PC-3 (cell line): ENCODE data around the gene AHCTF1. TPM values are rescaled to one million over a fixed set of nuclear protein-coding genes. Genes with fewer than 3 reads are reported as not detected.
"Not testable (repeated sequence)": the region's sequence is repeated elsewhere in the genome, so short reads cannot be mapped to it uniquely, and the experiment has no call there.

ENCODE experiments used
- ATAC-seq: fragments of 200-7000 bp; cut with Tn5 transposase; 2 replicates; pipeline ENCODE4 v1.9.1; 2020; ENCODE audit warnings: mild to moderate bottlenecking, moderate library complexity
- BruUV-seq: library from RNA; stranded (reverse); fragments of 400-500 nt; replicated peaks from 2 replicates; lab custom pipeline; 2021; lab: Mats Ljungman, UMichigan
- CTCF ChIA-PET: fragments of 300-600 bp; sonication (Branson Sonifier 250); formaldehyde crosslinking; loops from one replicate; lab custom pipeline; 2022; ENCODE audit warnings: antibody characterized with exemption; lab: Charles Lee
- POLR2A ChIA-PET: fragments of 300-600 bp; sonication (Branson Sonifier 250); formaldehyde crosslinking; loops from one replicate; lab custom pipeline; 2022; ENCODE audit warnings: antibody characterized with exemption; ENCODE audit not compliant: unreplicated experiment; lab: Charles Lee
- DNase-seq: peaks from one replicate; pipeline ENCODE4 v3.0.0-alpha.2; 2015
- H2AFZ ChIP-seq: fragments of 300-600 bp; sonication (generic); 2 replicates; pipeline ENCODE4 v1.6.0; 2016; ENCODE audit warnings: antibody characterized with exemption, low read length
- H3F3A ChIP-seq: fragments of 300-600 bp; sonication (generic); one replicate; pipeline ENCODE4 v1.6.0; 2017; ENCODE audit warnings: antibody characterized with exemption, low read length, control low read depth, mild to moderate bottlenecking; ENCODE audit not compliant: unreplicated experiment
- H3K27ac ChIP-seq: fragments of 300-600 bp; sonication (generic); 2 replicates; pipeline ENCODE4 v1.5.1; 2016; ENCODE audit warnings: mild to moderate bottlenecking, low read length
- H3K27me3 ChIP-seq: fragments of 300-600 bp; sonication (generic); 2 replicates; pipeline ENCODE4 v1.6.1; 2016; ENCODE audit warnings: low read length, mixed read lengths
- H3K36me3 ChIP-seq: fragments of 300-600 bp; sonication (generic); 2 replicates; pipeline ENCODE4 v1.6.1; 2016; ENCODE audit warnings: low read depth, mixed run types, low read length, mixed read lengths
- H3K4me1 ChIP-seq: fragments of 300-600 bp; sonication (generic); 2 replicates; pipeline ENCODE4 v1.5.1; 2016; ENCODE audit warnings: low read length; ENCODE audit not compliant: insufficient read depth
- H3K4me2 ChIP-seq: fragments of 300-600 bp; sonication (generic); 2 replicates; pipeline ENCODE4 v1.6.0; 2016; ENCODE audit warnings: low read length
- H3K4me3 ChIP-seq: fragments of 300-600 bp; sonication (generic); 2 replicates; pipeline ENCODE4 v1.5.1; 2016; ENCODE audit warnings: mild to moderate bottlenecking, low read length, mixed read lengths
- H3K79me2 ChIP-seq: fragments of 300-600 bp; sonication (generic); 2 replicates; pipeline ENCODE4 v1.6.1; 2017; ENCODE audit warnings: low read length, mixed read lengths
- H3K9ac ChIP-seq: fragments of 300-600 bp; sonication (generic); 2 replicates; pipeline ENCODE4 v1.6.0; 2016; ENCODE audit warnings: mild to moderate bottlenecking, low read length
- H3K9me2 ChIP-seq: fragments of 300-600 bp; sonication (generic); replicated peaks from 2 replicates; pipeline ENCODE4 v1.6.1; 2016; ENCODE audit warnings: mixed run types, low read length, mixed read lengths
- H3K9me3 ChIP-seq: fragments of 300-600 bp; sonication (generic); 2 replicates; pipeline ENCODE4 v1.6.1; 2016; ENCODE audit warnings: low read length, mixed read lengths
- H4K20me1 ChIP-seq: fragments of 300-600 bp; sonication (generic); 2 replicates; pipeline ENCODE4 v1.6.1; 2016; ENCODE audit warnings: low read length, mixed read lengths
- CTCF ChIP-seq: fragments of 300-600 bp; sonication (generic); conservative IDR thresholded peaks from 2 replicates; pipeline ENCODE4 v1.5.1; 2017; ENCODE audit warnings: antibody characterized with exemption, low read depth, mild to moderate bottlenecking, low read length
- EZH2 ChIP-seq: fragments of 300-600 bp; sonication (generic); IDR thresholded peaks from one replicate; pipeline ENCODE4 v1.6.1; 2017; ENCODE audit warnings: antibody characterized with exemption, mild to moderate bottlenecking, low read length; ENCODE audit not compliant: unreplicated experiment
- EZH2phosphoT487 ChIP-seq: fragments of 300-600 bp; sonication (generic); IDR thresholded peaks from 2 replicates; pipeline ENCODE4 v1.6.1; 2018; ENCODE audit warnings: mild to moderate bottlenecking, antibody characterized with exemption, low read length, borderline replicate concordance
- intact Hi-C: fragments of 100-400 bp; cut with micrococcal nuclease; formaldehyde crosslinking; loops from 2 replicates; pipeline ENCODE4 v1.9.0; 2023
- total RNA-seq: library from RNA; depleted of rRNA; stranded (reverse); fragments of >200 nt; gene quantifications from 2 replicates; pipeline ENCODE4 v1.2.3, GENCODE V29; 2014

The AHCTF1 gene
- total RNA-seq, 1 experiment from 2014 or later = 38.0 TPM

DNA sequence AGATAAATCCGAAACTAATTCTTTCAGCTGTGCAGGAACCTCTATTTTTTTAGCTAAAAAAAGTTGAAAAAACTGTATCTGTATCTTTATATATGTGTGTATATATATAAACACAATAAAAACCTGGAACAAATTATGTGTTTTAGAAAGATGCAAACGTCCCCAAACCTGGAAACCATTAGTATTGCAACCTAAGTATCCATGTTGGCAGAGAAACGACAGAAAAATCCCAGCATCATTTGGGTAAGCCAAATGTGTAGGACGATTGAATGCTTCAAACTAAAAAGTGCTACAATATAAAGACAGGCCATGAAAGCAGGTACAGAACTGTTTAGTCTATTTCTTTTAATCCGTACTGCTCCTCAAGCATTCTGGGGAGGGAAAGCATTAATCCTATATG lies 87.9 kb downstream of the AHCTF1 start:
- no peak overlapping the region for H3K4me3 ChIP-seq
- DNase-seq (no peak), ATAC-seq (no peak)
- H3K36me3 ChIP-seq = peaks cover 52% of the 10 kb centered on the region
- H3K79me2 ChIP-seq = no peaks in the 10 kb centered on the region
- H3K9ac ChIP-seq = no peak overlapping the region
- H3K27ac ChIP-seq = no peak overlapping the region
- CTCF ChIA-PET = no interaction called here
- H3K9me2 ChIP-seq = no peaks in the 10 kb centered on the region
- H3K27me3 ChIP-seq = no peaks in the 10 kb centered on the region
- no peaks in the 10 kb centered on the region for H3K9me3 ChIP-seq
- H3K4me1 ChIP-seq = no peaks in the 10 kb centered on the region
- H4K20me1 ChIP-seq = no peaks in the 10 kb centered on the region; the same call in 1 of the 2 replicates
- H2AFZ ChIP-seq = no peak overlapping the region
- H3K4me2 ChIP-seq = no peak overlapping the region
- POLR2A ChIA-PET = no interaction called here
- TF ChIP-seq CTCF (no peak), EZH2 (no peak), EZH2phosphoT487 (no peak)
- BruUV-seq = no TSS peak
- H3F3A ChIP-seq = no peaks in the 10 kb centered on the region
- intact Hi-C loops = no loop called here

DNA sequence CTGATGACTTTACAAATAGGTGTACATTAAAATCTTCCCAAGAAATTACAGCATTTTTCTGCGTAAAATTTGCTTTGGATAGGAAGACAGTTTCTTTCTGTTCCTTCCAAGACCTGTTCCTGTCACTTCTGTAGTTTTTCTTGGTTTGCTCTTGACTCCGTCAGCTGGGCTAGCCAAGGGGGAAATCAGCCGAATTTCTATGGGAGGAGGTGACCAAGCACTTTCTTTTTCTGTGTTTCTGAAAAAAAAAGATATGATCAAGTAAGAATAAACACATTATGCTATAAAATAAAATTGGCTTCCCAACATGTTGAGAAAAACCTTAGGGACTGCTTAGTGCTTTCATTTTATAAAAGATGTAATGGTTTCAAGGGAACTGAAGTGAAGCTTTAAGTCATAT lies 91.0 kb downstream of the AHCTF1 start:
- CTCF ChIA-PET, H3K9me2 ChIP-seq, H3F3A ChIP-seq, H2AFZ ChIP-seq, H3K27ac ChIP-seq, H3K27me3 ChIP-seq, H3K9ac ChIP-seq, H4K20me1 ChIP-seq, POLR2A ChIA-PET, intact Hi-C loops, DNase-seq, H3K79me2 ChIP-seq, H3K4me3 ChIP-seq, H3K4me2 ChIP-seq, BruUV-seq, ATAC-seq, H3K9me3 ChIP-seq: not testable (repeated sequence)
- Histone ChIP-seq H3K36me3 (peaks cover 36% of the 10 kb centered on the region), H3K4me1 (peaks cover 11% of the 10 kb centered on the region)

DNA sequence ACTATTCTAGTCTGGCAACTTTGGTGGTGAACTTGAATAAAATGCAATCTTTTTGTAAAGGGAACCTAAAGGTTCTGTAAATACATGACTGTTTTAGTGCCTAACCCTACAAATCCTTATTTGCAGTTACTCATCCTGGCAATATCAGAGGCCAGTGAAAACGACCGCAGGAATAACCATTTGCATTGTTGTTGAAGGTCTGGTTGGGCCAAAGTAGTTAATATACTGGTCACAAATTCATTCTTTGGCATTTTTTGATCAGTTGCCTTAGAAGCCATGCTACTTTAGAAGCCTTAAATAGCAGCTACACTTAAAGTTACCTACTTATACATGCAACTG lies 93.7 kb downstream of the AHCTF1 start:
- Histone ChIP-seq H3K4me2 (peak overlapping the region; percentile 10; the same call in 1 of the 2 replicates), H4K20me1 (no peaks in the 10 kb centered on the region), H2AFZ (no peak overlapping the region), H3K27ac (peak overlapping the region; percentile 30), H3K9me2 (no peaks in the 10 kb centered on the region), H3K36me3 (peaks cover 17% of the 10 kb centered on the region), H3K9me3 (no peaks in the 10 kb centered on the region), H3K27me3 (no peaks in the 10 kb centered on the region), H3F3A (no peaks in the 10 kb centered on the region), H3K4me3 (no peak overlapping the region), H3K79me2 (no peaks in the 10 kb centered on the region), H3K4me1 (peaks cover 11% of the 10 kb centered on the region), H3K9ac (no peak overlapping the region)
- ATAC-seq = peak; percentile 66
- TF ChIP-seq CTCF (no peak), EZH2phosphoT487 (no peak), EZH2 (no peak)
- ChIA-PET CTCF (no interaction called here), POLR2A (no interaction called here)
- peak; percentile 75 for DNase-seq
- no TSS peak for BruUV-seq
- intact Hi-C loops = no loop called here
